OCI-LY1 (cell line): ENCODE results near the gene RALGPS2.

Source experiments
- H2AFZ ChIP-seq: fragments of 200-600 bp; sonication (generic), shearing (Covaris generic); 2 replicates; pipeline ENCODE4 v1.6.0; 2014; ENCODE audit warnings: antibody characterized with exemption, mild to moderate bottlenecking, low read length
- H3F3A ChIP-seq: fragments of 200-600 bp; sonication (generic), shearing (Covaris generic); 2 replicates; pipeline ENCODE4 v1.6.0; 2014; ENCODE audit warnings: mild to moderate bottlenecking, antibody characterized with exemption, low read length, moderate library complexity; ENCODE audit not compliant: insufficient read depth
- H3K27ac ChIP-seq: fragments of 200-600 bp; sonication (generic); 2 replicates; pipeline ENCODE4 v1.5.1; 2014; ENCODE audit warnings: low read length, mixed run types, mild to moderate bottlenecking, low read depth; ENCODE audit not compliant: poor library complexity, severe bottlenecking
- H3K27me3 ChIP-seq: fragments of 200-600 bp; sonication (generic); 2 replicates; pipeline ENCODE4 v1.6.0; 2014; ENCODE audit warnings: antibody characterized with exemption, mild to moderate bottlenecking, low read length, moderate library complexity; ENCODE audit not compliant: insufficient read depth
- H3K36me3 ChIP-seq: fragments of 200-600 bp; sonication (generic); 2 replicates; pipeline ENCODE4 v1.6.1; 2014; ENCODE audit warnings: mild to moderate bottlenecking, antibody characterized with exemption, low read length, moderate library complexity, mixed read lengths; ENCODE audit not compliant: insufficient read depth
- H3K4me1 ChIP-seq: fragments of 200-600 bp; sonication (generic); 2 replicates; pipeline ENCODE4 v1.5.1; 2014; ENCODE audit warnings: mild to moderate bottlenecking, low read length, moderate library complexity; ENCODE audit not compliant: insufficient read depth, severe bottlenecking
- H3K4me2 ChIP-seq: fragments of 200-600 bp; sonication (generic), shearing (Covaris generic); 2 replicates; pipeline ENCODE4 v1.6.1; 2014; ENCODE audit warnings: low read length
- H3K4me3 ChIP-seq: fragments of 200-600 bp; sonication (generic); 2 replicates; pipeline ENCODE4 v1.5.1; 2014; ENCODE audit warnings: low read length, low read depth, mild to moderate bottlenecking, mixed read lengths; ENCODE audit not compliant: poor library complexity, severe bottlenecking
- H3K79me2 ChIP-seq: fragments of 200-600 bp; shearing (Covaris generic); 2 replicates; pipeline ENCODE4 v1.6.1; 2016; ENCODE audit warnings: mixed run types, low read length, mixed read lengths; ENCODE audit not compliant: insufficient read depth
- H3K9ac ChIP-seq: fragments of 200-600 bp; sonication (generic), shearing (Covaris generic); 2 replicates; pipeline ENCODE4 v1.6.1; 2014; ENCODE audit warnings: mild to moderate bottlenecking, low read length, mixed read lengths
- H3K9me2 ChIP-seq: fragments of 200-600 bp; sonication (generic), shearing (Covaris generic); 2 replicates; pipeline ENCODE4 v1.6.1; 2014; ENCODE audit warnings: low read depth, mild to moderate bottlenecking, low read length, mixed read lengths
- H3K9me3 ChIP-seq: fragments of 200-600 bp; shearing (Covaris generic); 2 replicates; pipeline ENCODE4 v1.6.1; 2014; ENCODE audit warnings: low read length, mixed read lengths
- H4K20me1 ChIP-seq: fragments of 200-600 bp; sonication (generic), shearing (Covaris generic); 2 replicates; pipeline ENCODE4 v1.6.0; 2016; ENCODE audit warnings: mild to moderate bottlenecking, low read length; ENCODE audit not compliant: insufficient read depth
- CTCF ChIP-seq: fragments of 200-600 bp; sonication (generic), shearing (Covaris generic); IDR thresholded peaks from 2 replicates; pipeline ENCODE4 v1.5.1; 2017; ENCODE audit warnings: mild to moderate bottlenecking, antibody characterized with exemption, low read length, moderate library complexity, mixed read lengths
- EZH2 ChIP-seq: fragments of 200-600 bp; sonication (generic), shearing (Covaris generic); IDR thresholded peaks from 2 replicates; pipeline ENCODE4 v1.8.0; 2017; ENCODE audit warnings: borderline replicate concordance, mixed run types, mild to moderate bottlenecking, antibody characterized with exemption, low read length, moderate library complexity, mixed read lengths

RALGPS2 gene

DNA sequence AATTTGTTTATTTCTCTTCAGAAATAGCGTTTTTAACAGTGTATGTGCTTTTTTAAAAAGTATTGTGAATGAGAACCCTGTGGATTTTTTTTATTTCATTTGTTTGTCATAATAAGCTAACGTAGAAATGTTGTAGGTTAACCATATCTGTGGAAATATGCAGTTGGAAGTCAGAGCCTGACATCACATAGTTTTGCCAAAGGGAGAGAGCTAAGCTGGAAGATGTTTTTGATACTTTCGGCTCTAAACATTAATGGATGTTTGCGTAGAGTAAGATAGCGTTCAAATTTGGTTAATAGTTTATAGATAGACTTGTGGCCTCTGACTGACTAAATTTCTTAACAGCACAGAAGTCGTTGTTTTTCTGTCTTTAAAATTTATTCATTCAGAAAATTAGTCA lies 193.3 kb downstream of the RALGPS2 start:
- H2AFZ ChIP-seq: no peak overlapping the region
- H3K4me1 ChIP-seq: no peaks in the 10 kb centered on the region
- H3K4me3 ChIP-seq: no peak overlapping the region
- H3K9ac ChIP-seq: no peak overlapping the region
- no peaks in the 10 kb centered on the region for H3K9me2 ChIP-seq
- H4K20me1 ChIP-seq: no peaks in the 10 kb centered on the region
- H3K4me2 ChIP-seq: no peak overlapping the region
- no peaks in the 10 kb centered on the region for H3F3A ChIP-seq
- TF ChIP-seq CTCF (no peak), EZH2 (no peak)
- no peaks in the 10 kb centered on the region for H3K79me2 ChIP-seq
- H3K27ac ChIP-seq: no peak overlapping the region
- no peaks in the 10 kb centered on the region for H3K9me3 ChIP-seq
- H3K27me3 ChIP-seq: no peaks in the 10 kb centered on the region
- H3K36me3 ChIP-seq: peaks cover 97% of the 10 kb centered on the region

DNA sequence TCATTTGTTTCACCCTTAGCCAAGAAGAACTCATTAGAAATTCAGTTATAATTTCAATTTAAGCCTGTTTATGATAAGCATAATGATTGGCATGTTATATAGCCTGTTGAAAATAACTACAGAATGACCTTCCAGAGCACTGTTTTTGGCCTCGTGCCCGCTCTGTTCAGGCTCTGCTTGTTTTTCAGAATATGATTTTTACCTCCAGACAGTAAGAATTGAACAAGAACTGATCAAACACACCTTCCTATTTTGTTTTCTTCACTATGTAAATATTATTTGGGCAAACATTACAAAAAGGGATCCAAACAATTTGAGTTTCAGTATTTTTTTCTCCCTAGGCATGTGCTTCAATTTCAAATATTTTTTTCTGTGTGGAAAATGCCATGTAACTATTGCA lies 193.9 kb downstream of the RALGPS2 start:
- Histone ChIP-seq H3K36me3 (peaks cover 97% of the 10 kb centered on the region), H3K4me1 (no peaks in the 10 kb centered on the region), H3K4me2 (no peak overlapping the region), H3K79me2 (no peaks in the 10 kb centered on the region), H3K4me3 (no peak overlapping the region), H3K9ac (no peak overlapping the region), H3K27ac (no peak overlapping the region), H4K20me1 (no peaks in the 10 kb centered on the region), H3K27me3 (no peaks in the 10 kb centered on the region), H3K9me2 (no peaks in the 10 kb centered on the region), H3K9me3 (no peaks in the 10 kb centered on the region), H3F3A (no peaks in the 10 kb centered on the region), H2AFZ (no peak overlapping the region)
- no peak for TF ChIP-seq CTCF

GRCh38 chr1:178919581-178919980 lies 194.5 kb downstream of the RALGPS2 start:
- no peak for TF ChIP-seq CTCF
- TF ChIP-seq EZH2: no peak
- no peak overlapping the region for H3K4me3 ChIP-seq
- no peak overlapping the region for H3K9ac ChIP-seq

More at GRCh38 chr1:178919581-178919980, 194.5 kb downstream of the RALGPS2 start:
- Histone ChIP-seq H3K9me3 (no peaks in the 10 kb centered on the region), H3K4me2 (no peak overlapping the region), H3K27me3 (no peaks in the 10 kb centered on the region), H3F3A (no peaks in the 10 kb centered on the region), H3K4me1 (no peaks in the 10 kb centered on the region), H2AFZ (no peak overlapping the region), H3K36me3 (peaks cover 97% of the 10 kb centered on the region), H3K27ac (no peak overlapping the region), H3K79me2 (no peaks in the 10 kb centered on the region), H4K20me1 (no peaks in the 10 kb centered on the region), H3K9me2 (no peaks in the 10 kb centered on the region)
